ENCODE data around the gene FUBP3. TPM values are rescaled to one million over a fixed set of nuclear protein-coding genes. Genes with fewer than 3 reads are reported as not detected.

Gene FUBP3
- total RNA-seq, 4 donors from 2014 or later: 33.1 to 59.9 (median 37.8) TPM

DNA sequence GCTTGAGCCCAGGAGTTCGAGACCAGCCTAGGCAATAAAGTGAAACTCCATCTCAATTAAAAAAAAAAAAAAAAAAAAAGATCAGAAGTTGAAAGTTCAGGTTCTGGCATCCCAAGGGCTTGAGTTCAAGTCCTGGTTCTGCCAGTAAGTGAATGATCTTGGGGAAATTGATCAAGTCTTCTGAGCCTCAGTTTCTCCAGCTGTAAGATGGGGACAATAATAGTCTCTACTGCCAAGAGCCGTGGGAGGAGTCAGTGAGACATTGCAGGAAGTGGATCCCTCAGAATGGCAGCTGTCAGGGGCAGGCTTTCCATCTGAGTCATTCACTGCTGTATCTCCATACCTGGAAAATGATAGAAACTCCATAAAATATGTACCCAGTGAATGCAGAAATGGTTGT is 37.8 kb upstream of the FUBP3 start:
- no peak overlapping the region for H3K27ac ChIP-seq
- no peak overlapping the region for H3K4me3 ChIP-seq
- H3K9me3 ChIP-seq: no peaks in the 10 kb centered on the region
- 66 to 75% methylated on average over 2 of the region's 2 CpGs for WGBS, 2 donors
- peaks cover 0 to 69% of the 10 kb centered on the region in 2 donors for H3K27me3 ChIP-seq
- H3K4me1 ChIP-seq: peaks cover 0 to 7% (median 0%) of the 10 kb centered on the region in 4 donors
- DNase-seq (ENCODE audit: low spot score in 2 of 2): no peak
- TF ChIP-seq EP300 (IDR thresholded peaks at IDR 0.05) (no peak), POLR2A (IDR thresholded peaks at IDR 0.05) (no peak)
- TF ChIP-seq, protein P1, sequence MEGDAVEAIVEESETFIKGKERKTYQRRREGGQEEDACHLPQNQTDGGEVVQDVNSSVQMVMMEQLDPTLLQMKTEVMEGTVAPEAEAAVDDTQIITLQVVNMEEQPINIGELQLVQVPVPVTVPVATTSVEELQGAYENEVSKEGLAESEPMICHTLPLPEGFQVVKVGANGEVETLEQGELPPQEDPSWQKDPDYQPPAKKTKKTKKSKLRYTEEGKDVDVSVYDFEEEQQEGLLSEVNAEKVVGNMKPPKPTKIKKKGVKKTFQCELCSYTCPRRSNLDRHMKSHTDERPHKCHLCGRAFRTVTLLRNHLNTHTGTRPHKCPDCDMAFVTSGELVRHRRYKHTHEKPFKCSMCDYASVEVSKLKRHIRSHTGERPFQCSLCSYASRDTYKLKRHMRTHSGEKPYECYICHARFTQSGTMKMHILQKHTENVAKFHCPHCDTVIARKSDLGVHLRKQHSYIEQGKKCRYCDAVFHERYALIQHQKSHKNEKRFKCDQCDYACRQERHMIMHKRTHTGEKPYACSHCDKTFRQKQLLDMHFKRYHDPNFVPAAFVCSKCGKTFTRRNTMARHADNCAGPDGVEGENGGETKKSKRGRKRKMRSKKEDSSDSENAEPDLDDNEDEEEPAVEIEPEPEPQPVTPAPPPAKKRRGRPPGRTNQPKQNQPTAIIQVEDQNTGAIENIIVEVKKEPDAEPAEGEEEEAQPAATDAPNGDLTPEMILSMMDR (IDR thresholded peaks at IDR 0.05): no peak
- no peaks in the 10 kb centered on the region for H3K36me3 ChIP-seq

DNA sequence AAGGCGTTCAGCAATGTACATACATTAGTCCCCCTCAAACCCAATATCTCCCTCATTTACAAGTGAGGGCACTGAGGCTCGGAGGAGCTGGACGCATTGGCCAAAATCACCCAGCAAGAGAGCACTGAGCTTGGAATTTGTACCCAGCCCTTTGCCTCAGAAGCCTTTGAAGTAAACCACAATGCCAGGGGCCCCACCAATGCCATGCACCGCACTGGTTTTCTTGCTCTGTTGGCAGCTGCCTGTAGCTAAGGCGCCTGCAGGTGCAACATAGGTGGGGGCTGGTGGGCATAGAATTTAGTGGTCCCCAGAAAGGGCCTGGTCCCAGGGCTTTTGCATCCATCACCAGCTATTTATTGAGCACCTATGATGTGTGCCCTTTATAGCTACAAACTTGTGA is 37.3 kb upstream of the FUBP3 start:
- H3K4me1 ChIP-seq: peaks cover 0 to 7% (median 0%) of the 10 kb centered on the region in 4 donors
- peaks cover 0 to 64% of the 10 kb centered on the region in 2 donors for H3K27me3 ChIP-seq
- DNase-seq (ENCODE audit: low spot score in 2 of 2): no peak
- no peak for TF ChIP-seq EP300 (IDR thresholded peaks at IDR 0.05)
- no peak for TF ChIP-seq POLR2A (IDR thresholded peaks at IDR 0.05)
- TF ChIP-seq, protein P1 (IDR thresholded peaks at IDR 0.05): no peak
- no peak overlapping the region for H3K27ac ChIP-seq
- WGBS, 2 donors: 72 to 84% methylated on average over 4 to 5 of the region's 5 CpGs
- H3K4me3 ChIP-seq: no peak overlapping the region
- H3K9me3 ChIP-seq: no peaks in the 10 kb centered on the region
- no peaks in the 10 kb centered on the region for H3K36me3 ChIP-seq

DNA sequence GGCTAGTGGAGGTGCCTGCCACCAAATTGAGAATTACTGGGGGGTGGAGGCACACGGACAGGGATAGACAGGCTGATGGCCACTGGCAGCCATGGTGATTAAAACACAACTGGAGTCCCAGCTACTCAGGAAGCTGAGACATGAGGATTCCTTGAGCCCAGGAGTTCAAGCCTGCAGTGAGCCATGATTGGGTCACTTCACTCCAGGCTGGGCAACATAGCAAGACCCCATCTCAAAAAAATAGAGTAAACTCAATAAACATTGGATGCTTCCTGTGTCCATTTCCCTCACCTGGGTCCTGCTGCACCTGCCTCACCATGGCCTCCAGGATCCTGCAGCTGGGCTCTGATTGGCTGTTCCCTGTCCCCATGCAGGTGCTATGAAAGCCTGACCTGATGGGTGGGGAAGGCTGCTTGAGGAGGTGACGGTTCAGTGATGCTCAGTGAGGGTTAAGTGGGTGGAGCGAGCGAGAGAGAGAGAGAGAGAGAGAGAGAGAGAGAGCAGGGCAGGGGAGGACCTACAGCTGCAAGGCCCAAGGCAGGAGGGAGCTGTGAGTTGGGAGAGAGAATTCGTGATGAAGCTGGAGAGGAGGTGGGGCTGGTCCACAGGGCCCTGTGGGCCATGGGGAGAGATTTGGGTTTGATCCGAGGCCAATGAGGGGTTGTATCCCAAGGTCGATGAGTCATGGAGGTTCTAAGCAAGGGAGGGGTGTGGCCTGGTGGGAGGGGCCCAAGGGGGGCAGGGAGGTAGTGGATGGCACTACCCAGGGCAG is 36.7 kb upstream of the FUBP3 start:
- no peak overlapping the region for H3K27ac ChIP-seq
- H3K27me3 ChIP-seq: peaks cover 0 to 58% of the 10 kb centered on the region in 2 donors
- H3K4me3 ChIP-seq: no peak overlapping the region
- no peak for DNase-seq (ENCODE audit: low spot score in 2 of 2)
- TF ChIP-seq EP300 (IDR thresholded peaks at IDR 0.05): no peak
- TF ChIP-seq, protein P1 (IDR thresholded peaks at IDR 0.05): no peak
- no peak for TF ChIP-seq POLR2A (IDR thresholded peaks at IDR 0.05)
- no peaks in the 10 kb centered on the region for H3K9me3 ChIP-seq
- peaks cover 0 to 1% (median 0%) of the 10 kb centered on the region in 4 donors for H3K4me1 ChIP-seq
- WGBS, 2 donors: 40 to 49% methylated on average over 7 of the region's 7 CpGs
- no peaks in the 10 kb centered on the region for H3K36me3 ChIP-seq

DNA sequence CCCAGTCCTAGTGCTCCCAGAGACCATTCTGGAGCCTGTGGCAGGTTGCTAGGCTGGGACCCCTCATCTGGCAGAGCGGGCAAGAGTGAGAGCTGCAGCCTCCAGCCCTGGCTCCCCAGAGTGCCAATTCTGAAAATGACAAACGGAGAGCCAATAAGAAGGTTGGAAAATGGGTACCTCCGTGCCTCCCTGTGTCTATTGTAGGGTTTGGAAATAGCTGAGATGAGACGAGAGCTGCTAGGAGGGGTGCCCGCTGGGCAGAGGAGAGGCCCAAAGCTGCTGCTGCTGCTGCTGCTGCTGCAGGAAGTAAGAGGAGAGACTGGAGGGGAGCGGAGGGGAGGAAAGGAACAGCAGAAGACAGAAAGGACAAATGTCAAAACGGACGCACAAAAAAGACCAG is 36.0 kb upstream of the FUBP3 start:
- Histone ChIP-seq H3K9me3 (no peaks in the 10 kb centered on the region), H3K4me1 (no peaks in the 10 kb centered on the region), H3K27ac (no peak overlapping the region), H3K27me3 (peaks cover 0 to 52% of the 10 kb centered on the region in 2 donors), H3K4me3 (no peak overlapping the region), H3K36me3 (no peaks in the 10 kb centered on the region)
- TF ChIP-seq POLR2A (IDR thresholded peaks at IDR 0.05) (no peak), EP300 (IDR thresholded peaks at IDR 0.05) (no peak)
- TF ChIP-seq, protein P1 (IDR thresholded peaks at IDR 0.05): no peak
- WGBS, 2 donors: 41 to 44% methylated on average over 8 of the region's 8 CpGs
- no peak for DNase-seq (ENCODE audit: low spot score in 2 of 2)

DNA sequence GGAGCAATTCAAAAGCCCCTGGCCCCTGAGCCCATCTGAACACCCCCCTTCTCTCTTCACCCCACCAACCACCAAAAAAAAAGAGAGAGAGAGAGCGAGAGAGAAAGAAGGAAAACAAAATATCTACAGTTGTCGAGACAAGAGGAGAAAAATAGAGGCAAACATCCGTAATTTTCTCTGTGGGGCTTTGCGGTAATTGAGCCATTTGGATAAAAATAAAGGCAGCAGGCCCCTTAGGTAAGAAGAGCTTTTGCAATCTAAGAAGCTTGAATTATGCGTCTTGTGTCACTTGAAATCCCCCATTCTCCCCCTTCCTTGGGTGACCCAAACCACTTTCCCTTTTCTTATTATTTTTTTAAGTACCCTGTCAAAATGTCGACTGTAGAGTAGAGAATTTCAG is 35.5 kb upstream of the FUBP3 start:
- no peak for DNase-seq (ENCODE audit: low spot score in 2 of 2)
- TF ChIP-seq POLR2A (IDR thresholded peaks at IDR 0.05) (no peak), EP300 (IDR thresholded peaks at IDR 0.05) (no peak)
- TF ChIP-seq, protein P1 (IDR thresholded peaks at IDR 0.05): no peak
- WGBS, 2 donors: 33 to 47% methylated on average over 6 of the region's 6 CpGs

More for the DNA sequence above, 35.5 kb upstream of the FUBP3 start:
- peaks cover 0 to 47% of the 10 kb centered on the region in 2 donors for H3K27me3 ChIP-seq
- H3K9me3 ChIP-seq: peaks cover 0 to under 1% (median 0%) of the 10 kb centered on the region in 4 donors
- H3K36me3 ChIP-seq: no peaks in the 10 kb centered on the region
- H3K4me3 ChIP-seq: no peak overlapping the region
- no peak overlapping the region for H3K27ac ChIP-seq
- no peaks in the 10 kb centered on the region for H3K4me1 ChIP-seq

All from tibial nerve (tissue), 4 donors.